ENCODE measurements around the gene SPNS1.
A peak's percentile ranks its signal among the peaks of the same experiment; 100 is the strongest.
"Not testable (repeated sequence)": the region's sequence is repeated elsewhere in the genome, so short reads cannot be mapped to it uniquely, and the experiment has no call there.

Gene SPNS1

GRCh38 chr16:28974437-28975157, at the start of gene SPNS1:
TSS of gene SPNS1 (plus strand) at chr16:28974778. CDS start at chr16:28975152, 374 bp downstream.
- DNase-seq (ENCODE audit: low read depth in 3 of 3), result peak; percentile 90 to 95 (median 91)

- peak; percentile 62 to 81 (median 64) for DNase-seq (ENCODE audit: low read depth in 3 of 3)
Measured at GRCh38 chr16:28925386-28926228, 49.0 kb upstream of the SPNS1 start.

GRCh38 chr16:28926284-28926683, 48.3 kb upstream of the SPNS1 start:
- not testable (repeated sequence) for DNase-seq (ENCODE audit: low read depth in 3 of 3)

GRCh38 chr16:28927815-28928214, 46.8 kb upstream of the SPNS1 start:
- DNase-seq (ENCODE audit: low read depth in 3 of 3), result no peak

- DNase-seq (ENCODE audit: low read depth in 3 of 3), result no peak
Measured at GRCh38 chr16:28930203-28930602, 44.4 kb upstream of the SPNS1 start.

GRCh38 chr16:28930652-28931051, 43.9 kb upstream of the SPNS1 start:
- no peak for DNase-seq (ENCODE audit: low read depth in 3 of 3)

- no peak for DNase-seq (ENCODE audit: low read depth in 3 of 3)
Measured at GRCh38 chr16:28931801-28932225, 42.8 kb upstream of the SPNS1 start, which contains the start of gene CD19. TSS of gene CD19 (plus strand) at chr16:28931971. CDS start at chr16:28932001, 30 bp downstream.

- DNase-seq (ENCODE audit: low read depth in 3 of 3), result no peak
Measured at GRCh38 chr16:28932339-28933141, 42.0 kb upstream of the SPNS1 start.

- no peak for DNase-seq (ENCODE audit: low read depth in 3 of 3)
Measured at GRCh38 chr16:28933171-28933570, 41.4 kb upstream of the SPNS1 start.

GRCh38 chr16:28935346-28935745, 39.2 kb upstream of the SPNS1 start:
- DNase-seq (ENCODE audit: low read depth in 3 of 3), result no peak

GRCh38 chr16:28935924-28936783, 38.4 kb upstream of the SPNS1 start:
- peak; percentile 70 to 85 (median 74) for DNase-seq (ENCODE audit: low read depth in 3 of 3)

- no peak for DNase-seq (ENCODE audit: low read depth in 3 of 3)
Measured at GRCh38 chr16:28936784-28937155, 37.8 kb upstream of the SPNS1 start.

- no peak for DNase-seq (ENCODE audit: low read depth in 3 of 3)
Measured at GRCh38 chr16:28937222-28937876, 37.2 kb upstream of the SPNS1 start.

GRCh38 chr16:28938721-28939120, 35.9 kb upstream of the SPNS1 start:
- no peak for DNase-seq (ENCODE audit: low read depth in 3 of 3)

- not testable (repeated sequence) for DNase-seq (ENCODE audit: low read depth in 3 of 3)
Measured at GRCh38 chr16:28939825-28940224, 34.8 kb upstream of the SPNS1 start.

GRCh38 chr16:28943281-28943680, 31.3 kb upstream of the SPNS1 start:
- no peak for DNase-seq (ENCODE audit: low read depth in 3 of 3)

- no peak for DNase-seq (ENCODE audit: low read depth in 3 of 3)
Measured at GRCh38 chr16:28946681-28947080, 27.9 kb upstream of the SPNS1 start.

- DNase-seq (ENCODE audit: low read depth in 3 of 3), result peak; percentile 98 to 100 (median 100)
Measured at GRCh38 chr16:28950648-28951409, 23.7 kb upstream of the SPNS1 start, which contains the start of gene NFATC2IP. TSS of gene NFATC2IP (plus strand) at chr16:28950937. CDS start at chr16:28951012, 75 bp downstream.

- peak in 1 of 3 experiments; percentile 38 for DNase-seq (ENCODE audit: low read depth in 3 of 3)
Measured at GRCh38 chr16:28951410-28951943, 23.1 kb upstream of the SPNS1 start.
